SK-N-MC (cell line): ENCODE measurements around the gene NUDCD2.

Experiments
- EZH2 ChIP-seq: fragments of 200-600 bp; sonication (generic); IDR thresholded peaks from one replicate; pipeline ENCODE4 v1.6.1; 2017; ENCODE audit warnings: antibody characterized with exemption
- POLR2AphosphoS5 ChIP-seq: IDR thresholded peaks from 2 replicates; pipeline ENCODE4 v1.6.1; 2012; ENCODE audit warnings: mild to moderate bottlenecking, low read depth, low read length, borderline replicate concordance

- TF ChIP-seq POLR2AphosphoS5: no peak
- no peak for TF ChIP-seq EZH2
Observed at GRCh38 chr5:163433271-163433670, 26.6 kb downstream of the NUDCD2 start.
